ENCODE data around the gene GUK1. TPM values are rescaled to one million over a fixed set of nuclear protein-coding genes. Genes with fewer than 3 reads are reported as not detected.

The GUK1 gene, protein sequence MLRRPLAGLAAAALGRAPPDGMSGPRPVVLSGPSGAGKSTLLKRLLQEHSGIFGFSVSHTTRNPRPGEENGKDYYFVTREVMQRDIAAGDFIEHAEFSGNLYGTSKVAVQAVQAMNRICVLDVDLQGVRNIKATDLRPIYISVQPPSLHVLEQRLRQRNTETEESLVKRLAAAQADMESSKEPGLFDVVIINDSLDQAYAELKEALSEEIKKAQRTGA
- total RNA-seq (100 to 1,000 TPM; 201 to 318 (median 223) TPM), total RNA-seq (101 to 241 (median 139) reads per million in 29 experiments)
- total RNA-seq (2013): 184 TPM

DNA sequence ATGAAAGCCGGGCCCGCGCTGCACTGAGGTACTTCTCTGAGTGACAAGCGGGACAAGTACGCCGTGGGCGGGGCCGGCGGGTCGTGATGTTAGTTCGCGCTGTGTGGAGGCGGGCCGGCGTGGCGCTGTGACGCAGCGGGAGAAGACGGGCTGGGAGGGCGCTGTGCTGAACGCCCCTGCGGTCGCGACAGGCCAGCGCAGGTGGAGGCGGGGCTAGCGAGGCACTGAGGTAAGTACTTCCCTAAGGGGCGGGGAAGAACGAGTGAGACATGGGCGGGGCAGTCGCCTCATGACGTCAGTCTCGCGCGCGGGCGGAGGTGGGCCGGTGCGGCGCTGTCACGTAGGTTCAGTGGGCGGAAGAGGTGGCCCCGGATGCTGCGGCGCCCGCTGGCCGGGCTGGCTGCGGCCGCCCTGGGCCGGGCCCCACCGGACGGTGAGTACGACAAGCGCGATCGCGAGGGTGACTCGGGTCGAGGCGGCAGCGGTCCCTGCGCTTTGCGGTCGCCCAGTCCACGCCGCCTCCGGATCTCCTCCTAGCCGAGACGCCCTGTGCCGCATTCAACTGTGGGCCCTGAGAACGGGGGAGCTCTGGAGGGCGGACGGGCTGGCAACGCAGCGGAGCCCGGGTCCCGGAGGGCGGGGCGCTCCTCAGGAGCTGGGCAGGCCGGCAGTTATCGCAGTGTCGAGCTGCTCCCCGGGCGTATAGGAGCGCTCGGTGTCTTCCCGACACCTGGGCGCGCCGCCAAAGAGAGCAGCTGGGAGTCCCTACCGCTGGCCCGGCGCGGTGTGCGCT lies at the start of gene GUK1:
Gene GUK1, plus strand, starts transcription at position 349 of the 793 bp plus-strand sequence. Its CDS starts 24 bp downstream, at position 373.
- under 1% methylated on average over 92 of the region's 95 CpGs for WGBS (ENCODE audit: insufficient coverage)
- Mint-ChIP-seq H3K4me1 (peaks cover 41 to 49% (median 47%) of the 10 kb centered on the region in 3 donors), H3K36me3 (no peaks in the 10 kb centered on the region), H3K27me3 (peaks cover 0 to 4% of the 10 kb centered on the region in 2 donors), H3K4me3 (peak within 1 kb of the TSS; percentile 94 to 96 (median 95)), H3K27ac (peak within 1 kb of the TSS; percentile 96 to 98), H3K9me3 (no peaks in the 10 kb centered on the region)
- Histone ChIP-seq H3K27me3 (replicated peaks in 1 of 2; ENCODE audit: control insufficient read depth in 2 of 2, extremely low read depth in 1 of 2, insufficient read depth in 2 of 2, low read length in 1 of 2) (no peaks in the 10 kb centered on the region), H3K4me3 (ENCODE audit: control insufficient read depth in 1 of 2, extremely low read depth in 1 of 2, low read length in 1 of 2) (peak within 1 kb of the TSS; percentile 85 to 97), H3K27ac (ENCODE audit: low read length) (peak within 1 kb of the TSS; percentile 98), H3K4me1 (ENCODE audit: control insufficient read depth in 1 of 2, extremely low read depth in 1 of 2, insufficient read depth in 2 of 2, low read length in 2 of 2) (peaks cover 12 to 65% of the 10 kb centered on the region in 2 experiments), H3K9me3 (no peaks in the 10 kb centered on the region), H3K36me3 (ENCODE audit: control insufficient read depth in 2 of 2, extremely low read depth in 1 of 2, insufficient read depth in 1 of 2, low read length in 1 of 2) (peaks cover 1 to 4% of the 10 kb centered on the region in 2 donors)
- CTCF ChIA-PET: interaction anchor here in 1 of 2 donors (0.5 to 2.1 kb wide), 3 partner anchors 22 to 319 kb away, joined by 3 to 15 read pairs (median 4); partner anchors contain the start of gene IBA57
- peak; percentile 87 to 96 (median 92) for ATAC-seq (replicated peaks in 1 of 4)
- POLR2A ChIA-PET: interaction anchor here (0.6 to 0.8 kb wide), 4 partner anchors 26 to 566 kb away, joined by 3 to 4 read pairs (median 3); no protein-coding TSS in a partner anchor
- DNase-seq: peak; percentile 99 to 100 (median 100)

DNA sequence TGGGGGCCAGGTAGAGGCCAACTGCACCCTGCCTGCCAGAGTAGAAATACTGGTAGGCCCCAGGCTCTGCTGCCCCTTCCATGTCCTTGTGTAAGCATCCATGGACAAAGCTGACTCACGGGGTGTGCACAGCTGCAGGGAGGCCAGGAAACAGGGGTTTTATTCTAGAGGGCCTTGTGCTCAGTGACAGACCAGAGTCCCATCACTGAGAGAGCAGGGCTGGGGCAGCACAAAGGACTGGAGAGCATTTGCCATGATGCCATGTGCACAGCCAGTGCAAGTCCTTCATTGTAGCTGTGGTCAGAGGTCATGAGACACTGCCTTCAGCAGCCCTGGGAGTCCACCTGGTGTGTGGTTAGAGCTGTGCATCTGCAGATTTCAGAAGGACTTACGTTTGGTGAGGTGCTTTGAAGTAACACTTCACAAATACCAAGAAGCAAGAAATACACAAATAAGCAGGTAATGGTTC lies 49.4 kb upstream of the GUK1 start:
- H3K27ac Mint-ChIP-seq: peak overlapping the region; percentile 78 to 80
- 50% methylated on average over 1 of the region's 2 CpGs for WGBS (ENCODE audit: insufficient coverage)
- H3K27ac ChIP-seq (ENCODE audit: low read length): no peak overlapping the region
- no peak for ATAC-seq (replicated peaks in 1 of 4)
- H3K27me3 ChIP-seq (replicated peaks in 1 of 2; ENCODE audit: control insufficient read depth in 2 of 2, extremely low read depth in 1 of 2, insufficient read depth in 2 of 2, low read length in 1 of 2): no peaks in the 10 kb centered on the region
- no peaks in the 10 kb centered on the region for H3K27me3 Mint-ChIP-seq
- peak overlapping the region; percentile 37 to 94 (median 46) for H3K4me3 Mint-ChIP-seq
- no peak for DNase-seq
- H3K9me3 ChIP-seq: no peaks in the 10 kb centered on the region
- POLR2A ChIA-PET: no interaction called here
- peaks cover 40 to 82% of the 10 kb centered on the region in 2 experiments for H3K4me1 ChIP-seq (ENCODE audit: control insufficient read depth in 1 of 2, extremely low read depth in 1 of 2, insufficient read depth in 2 of 2, low read length in 2 of 2)
- peaks cover 0 to 30% of the 10 kb centered on the region in 2 donors for H3K36me3 ChIP-seq (ENCODE audit: control insufficient read depth in 2 of 2, extremely low read depth in 1 of 2, insufficient read depth in 1 of 2, low read length in 1 of 2)
- H3K9me3 Mint-ChIP-seq: peaks cover 2 to 9% (median 6%) of the 10 kb centered on the region in 3 donors
- CTCF ChIA-PET: no interaction called here
- peaks cover 78 to 88% (median 80%) of the 10 kb centered on the region in 3 donors for H3K4me1 Mint-ChIP-seq
- H3K36me3 Mint-ChIP-seq: peaks cover 34% of the 10 kb centered on the region
- peak overlapping the region in 1 of 2 donors; percentile 10 for H3K4me3 ChIP-seq (ENCODE audit: control insufficient read depth in 1 of 2, extremely low read depth in 1 of 2, low read length in 1 of 2)

DNA sequence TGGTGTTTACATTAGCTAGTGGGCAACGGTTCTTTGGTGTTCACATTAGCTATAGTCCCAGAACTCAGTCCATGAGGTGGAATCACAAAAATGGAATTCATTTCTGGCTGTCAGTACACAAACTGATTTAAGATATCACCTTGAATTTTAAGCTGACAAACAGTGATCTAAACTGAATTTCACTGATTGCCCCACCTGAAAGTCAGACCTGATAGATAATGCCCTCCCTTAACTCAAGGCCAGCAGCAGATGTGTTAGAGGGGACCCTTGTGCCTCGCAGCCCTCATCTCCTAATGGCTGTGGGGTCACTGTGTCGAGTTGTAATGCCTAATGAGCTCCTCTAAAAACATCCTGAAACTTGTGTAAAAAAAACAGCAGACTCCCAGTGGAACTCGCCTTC lies 49.0 kb upstream of the GUK1 start:
- Histone ChIP-seq H3K27me3 (replicated peaks in 1 of 2; ENCODE audit: control insufficient read depth in 2 of 2, extremely low read depth in 1 of 2, insufficient read depth in 2 of 2, low read length in 1 of 2) (no peaks in the 10 kb centered on the region), H3K27ac (ENCODE audit: low read length) (peak overlapping the region; percentile 9), H3K4me1 (ENCODE audit: control insufficient read depth in 1 of 2, extremely low read depth in 1 of 2, insufficient read depth in 2 of 2, low read length in 2 of 2) (peaks cover 37 to 82% of the 10 kb centered on the region in 2 experiments), H3K4me3 (ENCODE audit: control insufficient read depth in 1 of 2, extremely low read depth in 1 of 2, low read length in 1 of 2) (no peak overlapping the region), H3K36me3 (ENCODE audit: control insufficient read depth in 2 of 2, extremely low read depth in 1 of 2, insufficient read depth in 1 of 2, low read length in 1 of 2) (peaks cover 0 to 33% of the 10 kb centered on the region in 2 donors), H3K9me3 (no peaks in the 10 kb centered on the region)
- H3K4me1 Mint-ChIP-seq: peaks cover 78 to 88% (median 80%) of the 10 kb centered on the region in 3 donors
- no peaks in the 10 kb centered on the region for H3K27me3 Mint-ChIP-seq
- ChIA-PET POLR2A (no interaction called here), CTCF (interaction anchor here in 1 of 2 donors (0.6 kb wide), 1 partner anchor 74 kb away, joined by 3 read pairs; the partner anchor contains the start of gene IBA57)
- 65% methylated on average over 2 of the region's 4 CpGs for WGBS (ENCODE audit: insufficient coverage)
- H3K4me3 Mint-ChIP-seq: peak overlapping the region in 2 of 3 donors; percentile 46 to 94
- peaks cover 2 to 9% (median 6%) of the 10 kb centered on the region in 3 donors for H3K9me3 Mint-ChIP-seq
- peak overlapping the region; percentile 78 to 80 for H3K27ac Mint-ChIP-seq
- no peak for ATAC-seq (replicated peaks in 1 of 4)
- H3K36me3 Mint-ChIP-seq: peaks cover 39% of the 10 kb centered on the region
- no peak for DNase-seq

DNA sequence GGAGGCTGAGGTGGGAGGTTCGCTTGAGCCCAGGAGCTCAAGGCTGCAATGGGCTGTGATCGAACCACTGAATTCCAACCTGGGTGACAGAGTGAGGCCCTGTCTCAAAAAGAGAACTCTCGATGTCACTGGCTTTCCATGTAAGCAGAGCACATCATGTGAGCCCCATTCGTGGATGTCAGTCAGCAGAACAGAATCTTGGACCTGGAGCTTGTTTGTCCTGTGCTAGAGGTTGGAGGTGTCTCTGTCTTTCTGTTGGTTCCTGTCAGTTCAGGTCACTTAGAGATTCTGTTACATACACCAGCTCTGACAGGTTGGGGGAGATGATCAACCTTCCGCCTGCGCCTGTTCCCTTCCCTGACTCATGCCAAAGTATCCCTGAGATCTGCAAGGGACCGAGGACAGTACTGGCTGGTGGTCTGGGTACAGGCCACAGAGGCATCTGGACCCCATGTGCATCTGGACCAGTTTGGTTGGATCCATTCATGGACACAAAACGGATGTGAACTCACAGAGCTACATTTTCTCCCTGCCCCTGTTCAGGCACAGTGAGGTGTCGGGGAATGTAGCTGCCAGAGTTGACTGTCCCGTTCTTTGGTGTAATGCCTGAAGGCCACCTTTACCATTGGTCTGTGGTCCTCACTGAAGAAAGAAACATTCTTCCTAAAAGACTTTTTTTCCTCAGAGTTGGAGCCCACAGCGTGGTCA lies 47.6 kb upstream of the GUK1 start:
- no peak for ATAC-seq (replicated peaks in 1 of 4)
- Histone ChIP-seq H3K4me1 (ENCODE audit: control insufficient read depth in 1 of 2, extremely low read depth in 1 of 2, insufficient read depth in 2 of 2, low read length in 2 of 2) (peaks cover 30 to 75% of the 10 kb centered on the region in 2 experiments), H3K9me3 (no peaks in the 10 kb centered on the region), H3K4me3 (ENCODE audit: control insufficient read depth in 1 of 2, extremely low read depth in 1 of 2, low read length in 1 of 2) (no peak overlapping the region), H3K27ac (ENCODE audit: low read length) (no peak overlapping the region), H3K36me3 (ENCODE audit: control insufficient read depth in 2 of 2, extremely low read depth in 1 of 2, insufficient read depth in 1 of 2, low read length in 1 of 2) (peaks cover 0 to 43% of the 10 kb centered on the region in 2 donors), H3K27me3 (replicated peaks in 1 of 2; ENCODE audit: control insufficient read depth in 2 of 2, extremely low read depth in 1 of 2, insufficient read depth in 2 of 2, low read length in 1 of 2) (no peaks in the 10 kb centered on the region)
- peaks cover 64 to 76% (median 68%) of the 10 kb centered on the region in 3 donors for H3K4me1 Mint-ChIP-seq
- no peaks in the 10 kb centered on the region for H3K27me3 Mint-ChIP-seq
- H3K4me3 Mint-ChIP-seq: peak overlapping the region in 1 of 3 donors; percentile 94
- peak in 1 of 35 experiments; percentile 12 for DNase-seq
- H3K36me3 Mint-ChIP-seq: peaks cover 37% of the 10 kb centered on the region
- ChIA-PET POLR2A (interaction anchor here in 1 of 2 donors (0.7 to 1.2 kb wide), 2 partner anchors 10 to 356 kb away, joined by 4 read pairs; partner anchors contain the start of gene ARF1), CTCF (interaction anchor here in 1 of 2 donors (0.6 kb wide), 1 partner anchor 75 kb away, joined by 8 read pairs; no protein-coding TSS in a partner anchor)
- peak overlapping the region; percentile 27 to 80 for H3K27ac Mint-ChIP-seq
- 91% methylated on average over 10 of the region's 11 CpGs for WGBS (ENCODE audit: insufficient coverage)
- H3K9me3 Mint-ChIP-seq: peaks cover 2 to 9% (median 6%) of the 10 kb centered on the region in 3 donors

DNA sequence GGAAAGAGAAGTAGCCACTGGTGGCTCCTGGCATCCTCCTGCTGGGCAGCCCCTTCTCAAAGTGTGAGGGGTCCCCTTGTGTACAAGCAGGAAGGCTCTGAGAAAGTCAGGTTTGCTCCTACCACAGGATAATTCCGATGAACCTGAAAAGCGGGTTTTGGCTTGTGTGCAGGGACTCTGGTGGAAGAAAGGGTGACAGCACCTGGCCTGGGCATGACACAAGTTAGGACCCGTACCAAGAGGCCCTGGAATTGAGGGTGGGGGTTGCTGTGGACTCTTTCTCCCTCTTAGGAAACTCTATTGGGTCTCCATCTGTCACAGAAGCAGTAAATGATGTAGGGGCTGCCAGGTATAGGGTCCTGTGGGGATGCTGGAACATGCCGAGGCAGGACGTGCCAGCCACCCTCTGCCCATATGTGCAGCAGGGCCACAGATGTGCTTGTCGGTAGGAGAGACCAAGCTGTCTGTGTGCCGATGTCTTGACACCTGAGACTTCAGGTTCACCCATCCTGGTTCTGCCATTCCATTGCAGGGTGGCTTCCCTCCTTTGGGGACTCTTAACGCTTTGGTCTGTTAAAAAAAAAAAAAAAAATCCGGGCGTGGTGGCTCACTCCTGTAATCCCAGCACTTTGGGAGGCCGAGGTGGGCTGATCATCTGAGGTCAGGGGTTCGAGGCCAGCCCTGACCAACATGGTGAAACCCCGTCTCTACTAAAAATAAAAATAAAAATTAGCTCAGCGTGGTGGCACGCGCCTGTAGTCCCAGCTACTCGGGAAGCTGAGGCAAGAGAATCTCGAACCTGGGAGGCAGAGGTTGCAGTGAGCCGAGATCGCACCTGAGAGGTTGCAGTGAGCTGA lies 46.8 kb upstream of the GUK1 start:
- Mint-ChIP-seq H3K4me3 (peak overlapping the region in 1 of 3 donors; percentile 94), H3K27me3 (no peaks in the 10 kb centered on the region), H3K9me3 (peaks cover 2 to 9% (median 6%) of the 10 kb centered on the region in 3 donors), H3K27ac (no peak overlapping the region), H3K36me3 (peaks cover 39% of the 10 kb centered on the region), H3K4me1 (peaks cover 57 to 69% (median 63%) of the 10 kb centered on the region in 3 donors)
- H3K9me3 ChIP-seq: no peaks in the 10 kb centered on the region
- ATAC-seq (replicated peaks in 1 of 4) (no peak), DNase-seq (peak in 1 of 35 experiments; percentile 3)
- CTCF ChIA-PET: interaction anchor here in 1 of 2 donors (0.6 to 0.7 kb wide), 2 partner anchors 74 to 1986 kb away, joined by 3 to 8 read pairs; no protein-coding TSS in a partner anchor
- H3K4me3 ChIP-seq (ENCODE audit: control insufficient read depth in 1 of 2, extremely low read depth in 1 of 2, low read length in 1 of 2): no peak overlapping the region
- POLR2A ChIA-PET: interaction anchor here in 1 of 2 donors (0.7 to 1.2 kb wide), 2 partner anchors 11 to 357 kb away, joined by 4 read pairs; partner anchors contain the start of gene ARF1
- peaks cover 5 to 47% of the 10 kb centered on the region in 2 donors for H3K36me3 ChIP-seq (ENCODE audit: control insufficient read depth in 2 of 2, extremely low read depth in 1 of 2, insufficient read depth in 1 of 2, low read length in 1 of 2)
- 96% methylated on average over 15 of the region's 20 CpGs for WGBS (ENCODE audit: insufficient coverage)
- H3K27me3 ChIP-seq (replicated peaks in 1 of 2; ENCODE audit: control insufficient read depth in 2 of 2, extremely low read depth in 1 of 2, insufficient read depth in 2 of 2, low read length in 1 of 2): no peaks in the 10 kb centered on the region
- H3K27ac ChIP-seq (ENCODE audit: low read length): no peak overlapping the region
- H3K4me1 ChIP-seq (ENCODE audit: control insufficient read depth in 1 of 2, extremely low read depth in 1 of 2, insufficient read depth in 2 of 2, low read length in 2 of 2): peaks cover 24 to 67% of the 10 kb centered on the region in 2 experiments

Data from T-cell (primary cell).